Left lung (tissue), 10 donors: ENCODE measurements around the gene RFTN1. TPM values are rescaled to one million over a fixed set of nuclear protein-coding genes. Genes with fewer than 3 reads are reported as not detected.
A peak's percentile ranks its signal among the peaks of the same experiment; 100 is the strongest.

Experiments
- ATAC-seq: fragments of 200-7000 bp; cut with Tn5 transposase; one replicate; pipeline ENCODE4 v1.9.1; 2020; ENCODE audit warnings: moderate library complexity
- DNase-seq, 4 donors: peaks; one replicate each; pipeline ENCODE4 v3.0.0-alpha.2; 2013 to 2020
- H3K27ac ChIP-seq, 2 donors: fragments of 200-600 bp; sonication (generic) in 1 of 2; one replicate each; pipeline versions ENCODE4 v1.5.0 to v1.8.0; 2020 to 2021
- H3K27me3 ChIP-seq, 2 donors: fragments of 200-600 bp; sonication (generic) in 1 of 2; one replicate each; pipeline versions ENCODE4 v1.5.0 to v1.8.0; 2020 to 2021
- H3K36me3 ChIP-seq, 2 donors: fragments of 200-600 bp; sonication (generic) in 1 of 2; one replicate each; pipeline versions ENCODE4 v1.5.0 to v1.8.0; 2020 to 2021
- H3K4me1 ChIP-seq, 2 donors: fragments of 200-600 bp; one replicate each; pipeline ENCODE4 v1.8.0; 2021
- H3K4me3 ChIP-seq, 2 donors: fragments of 200-600 bp; sonication (generic) in 1 of 2; one replicate each; pipeline versions ENCODE4 v1.5.0 to v1.8.0; 2020 to 2021; ENCODE audit warnings: mild to moderate bottlenecking in 1 of 2
- H3K9me3 ChIP-seq, 2 donors: fragments of 200-600 bp; sonication (generic) in 1 of 2; one replicate each; pipeline versions ENCODE4 v1.5.0 to v1.8.0; 2020 to 2021
- CTCF ChIP-seq, 2 donors: fragments of 200-600 bp; sonication (generic) in 1 of 2; IDR thresholded peaks; one replicate each; pipeline versions ENCODE4 v1.5.0 to v1.8.0; 2021; ENCODE audit warnings: antibody characterized with exemption in 2 of 2
- intact Hi-C, 2 donors: fragments of 100-400 bp; cut with DNase I; formaldehyde crosslinking; loops; one replicate each; pipeline versions ENCODE4 v1.11.2 to v1.14.2; 2022
- polyA plus RNA-seq, 6 donors: library from polyadenylated mRNA; unstranded; fragments of 120-200 nt; gene quantifications; one replicate each; pipeline ENCODE4 v1.2.1, GENCODE V29; 2013; ENCODE audit not compliant: insufficient read length in 6 of 6
- total RNA-seq, 2 donors: library from RNA; stranded (reverse); fragmentation: NEBNext Ultra II Directional; extraction: Animal tissue kit (Norgen Biotek cat#: 25700); gene quantifications; one replicate each; pipeline ENCODE4 v1.2.1, GENCODE V29; 2021
- donor health status: DM: no; HTN: yes; CAD: no.
- donor health status: DM: no; HTN: no; CAD: no.

Gene RFTN1
- total and polyA plus RNA-seq, 8 donors, result 47.2 to 85.1 (median 67.6) TPM

DNA sequence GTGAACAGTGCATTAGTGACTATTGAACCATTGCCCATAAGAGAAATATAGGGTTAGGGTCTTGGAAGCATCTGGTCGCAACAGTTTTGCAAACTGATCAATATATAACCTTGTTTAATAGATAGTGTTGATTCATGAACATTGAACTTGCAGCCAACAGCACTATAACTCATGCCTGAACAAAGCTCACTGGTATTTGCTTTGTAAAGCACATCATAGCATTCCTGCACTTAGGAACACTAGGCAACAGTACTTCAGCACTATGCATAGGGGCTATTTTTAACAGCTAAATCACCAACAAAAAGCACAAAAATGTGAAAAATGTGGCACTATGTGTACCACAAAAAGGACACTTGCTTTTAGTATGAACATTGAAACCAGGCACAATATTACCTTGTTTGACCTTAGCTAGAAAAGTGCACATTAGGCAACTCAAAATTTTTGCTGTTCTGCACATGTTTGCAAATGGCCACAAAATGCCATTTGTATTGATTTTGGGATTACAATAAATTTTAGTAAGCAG, 180.5 kb downstream of the RFTN1 start:
- no peak for TF ChIP-seq CTCF (IDR thresholded peaks at IDR 0.05)
- peaks cover 0 to 46% of the 10 kb centered on the region in 2 donors for H3K36me3 ChIP-seq
- peak; percentile 70 for ATAC-seq
- H3K27ac ChIP-seq, result no peak overlapping the region
- DNase-seq, result no peak
- peaks cover 0 to 16% of the 10 kb centered on the region in 2 donors for H3K9me3 ChIP-seq
- intact Hi-C loops, result no loop called here
- no peak overlapping the region for H3K4me3 ChIP-seq
- no peaks in the 10 kb centered on the region for H3K27me3 ChIP-seq
- peaks cover 10% of the 10 kb centered on the region in 2 donors for H3K4me1 ChIP-seq

DNA sequence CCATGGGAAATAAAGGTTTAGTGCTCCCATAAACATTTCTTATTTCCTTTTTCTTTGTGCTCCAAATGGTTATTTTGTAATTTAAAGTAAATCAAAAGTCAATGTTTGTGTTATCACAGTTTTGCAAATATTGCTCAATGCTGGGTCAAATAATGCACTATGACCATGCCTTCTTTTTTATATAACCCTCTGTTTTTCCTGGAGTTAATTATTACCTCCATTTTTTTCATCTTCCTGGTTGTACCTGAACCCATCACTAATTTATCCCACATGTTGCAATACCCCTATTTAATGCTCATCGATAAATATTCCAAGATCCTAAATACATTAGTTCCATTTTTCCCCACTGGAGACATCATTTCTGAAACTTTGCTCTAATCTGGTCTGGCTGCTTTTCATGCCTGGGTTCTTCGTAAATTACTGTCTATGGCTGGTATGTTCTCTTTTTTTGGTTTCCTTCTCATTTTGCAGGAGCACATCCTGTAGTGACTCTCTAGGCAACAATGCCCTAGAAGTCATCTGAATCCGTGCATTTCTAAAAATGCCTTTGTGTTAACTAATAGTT, 182.1 kb downstream of the RFTN1 start:
- Histone ChIP-seq H3K36me3 (peaks cover 0 to 47% of the 10 kb centered on the region in 2 donors), H3K27me3 (no peaks in the 10 kb centered on the region), H3K9me3 (peaks cover 0 to 16% of the 10 kb centered on the region in 2 donors), H3K27ac (no peak overlapping the region), H3K4me3 (no peak overlapping the region), H3K4me1 (peaks cover 3 to 10% of the 10 kb centered on the region in 2 donors)
- ATAC-seq, result no peak
- no peak for DNase-seq
- TF ChIP-seq CTCF (IDR thresholded peaks at IDR 0.05), result no peak
- intact Hi-C loops, result no loop called here

DNA sequence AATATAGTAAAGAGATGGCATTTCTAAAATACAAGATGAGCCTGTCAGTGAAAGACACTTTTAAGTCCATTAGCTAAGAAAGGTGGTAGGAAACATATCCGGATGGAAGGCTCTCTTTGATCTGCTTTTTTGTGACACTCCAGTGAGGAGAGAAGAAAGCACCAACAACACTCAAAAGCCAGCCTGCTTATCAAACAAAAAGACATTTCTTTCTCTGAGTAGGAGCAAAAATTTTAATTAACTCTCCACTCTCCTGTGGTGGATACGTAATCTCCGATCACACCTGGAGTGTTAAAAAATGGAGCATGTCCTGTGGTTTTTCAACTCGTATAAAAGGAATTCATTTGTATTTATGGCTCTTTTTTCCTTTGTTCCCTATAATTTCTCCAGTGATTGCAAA, 183.1 kb downstream of the RFTN1 start:
- H3K27me3 ChIP-seq, result no peaks in the 10 kb centered on the region
- H3K36me3 ChIP-seq, result peaks cover 0 to 48% of the 10 kb centered on the region in 2 donors
- TF ChIP-seq CTCF (IDR thresholded peaks at IDR 0.05), result no peak
- no peak overlapping the region for H3K27ac ChIP-seq
- ATAC-seq (no peak), DNase-seq (no peak)
- H3K4me3 ChIP-seq, result no peak overlapping the region
- peaks cover 0 to 16% of the 10 kb centered on the region in 2 donors for H3K9me3 ChIP-seq
- H3K4me1 ChIP-seq, result peaks cover 3 to 10% of the 10 kb centered on the region in 2 donors
- intact Hi-C loops, result no loop called here

- no peak for DNase-seq
- intact Hi-C loops, result no loop called here
- H3K4me3 ChIP-seq, result no peak overlapping the region
- no peak for TF ChIP-seq CTCF (IDR thresholded peaks at IDR 0.05)
- no peak overlapping the region for H3K27ac ChIP-seq
- no peaks in the 10 kb centered on the region for H3K27me3 ChIP-seq
- peaks cover 0 to 16% of the 10 kb centered on the region in 2 donors for H3K9me3 ChIP-seq
- peaks cover 3 to 10% of the 10 kb centered on the region in 2 donors for H3K4me1 ChIP-seq
- H3K36me3 ChIP-seq, result peaks cover 0 to 47% of the 10 kb centered on the region in 2 donors
- ATAC-seq, result no peak
Observed at GRCh38 chr3:16329826-16330129, 183.7 kb downstream of the RFTN1 start.

- peak; percentile 33 for ATAC-seq
- H3K4me1 ChIP-seq, result peaks cover 3 to 10% of the 10 kb centered on the region in 2 donors
- H3K9me3 ChIP-seq, result peaks cover 0 to 16% of the 10 kb centered on the region in 2 donors
- no peak for TF ChIP-seq CTCF (IDR thresholded peaks at IDR 0.05)
- intact Hi-C loops, result no loop called here
- H3K27ac ChIP-seq, result no peak overlapping the region
- no peak overlapping the region for H3K4me3 ChIP-seq
- no peaks in the 10 kb centered on the region for H3K27me3 ChIP-seq
- H3K36me3 ChIP-seq, result peaks cover 0 to 42% of the 10 kb centered on the region in 2 donors
- DNase-seq, result peak in 1 of 4 donors; percentile 39
Observed at GRCh38 chr3:16329036-16329825, 184.3 kb downstream of the RFTN1 start.
